Brain microvascular endothelial cell (primary cell): Measurements from ENCODE around the gene PDE4D.
A peak's percentile ranks its signal among the peaks of the same experiment; 100 is the strongest.

ENCODE experiments used
- DNase-seq: peaks from one replicate; pipeline ENCODE4 v3.0.0-alpha.2; 2020
- H3K27ac ChIP-seq: fragments of 250-450 bp; sonication (Bioruptor Pico); 2 replicates; pipeline ENCODE4 v1.5.1; 2020; ENCODE audit warnings: mild to moderate bottlenecking, moderate library complexity
- H3K27me3 ChIP-seq: fragments of 250-450 bp; sonication (Bioruptor Pico); replicated peaks from 2 replicates; pipeline ENCODE4 v1.5.1; 2020; ENCODE audit warnings: mild to moderate bottlenecking
- H3K36me3 ChIP-seq: fragments of 250-450 bp; sonication (Bioruptor Pico); replicated peaks from 2 replicates; pipeline ENCODE4 v1.5.1; 2020; ENCODE audit warnings: mild to moderate bottlenecking
- H3K4me3 ChIP-seq: 2 replicates; pipeline ENCODE4 v1.5.1; 2011; ENCODE audit warnings: low read depth, mild to moderate bottlenecking, control low read depth, low read length, moderate library complexity
- CTCF ChIP-seq: IDR thresholded peaks from 2 replicates; pipeline ENCODE4 v1.5.1; 2011; ENCODE audit warnings: low read depth, mild to moderate bottlenecking, moderate library complexity, low read length, control low read depth, inconsistent platforms; ENCODE audit errors: missing control alignments
- in situ Hi-C: cut with HindIII; loops from 2 replicates; pipeline ENCODE4 v1.10.0; 2017; ENCODE audit warnings: low sequenced_read_pairs, low pct_ligation_motif_present

The PDE4D gene

GRCh38 chr5:59051951-59052350, 841.6 kb downstream of the PDE4D start:
- Histone ChIP-seq H3K4me3 (no peak overlapping the region), H3K27me3 (no peaks in the 10 kb centered on the region), H3K27ac (no peak overlapping the region), H3K36me3 (no peaks in the 10 kb centered on the region)
- DNase-seq, result no peak
- TF ChIP-seq CTCF, result no peak
- in situ Hi-C loops, result no loop called here

- TF ChIP-seq CTCF, result no peak
- in situ Hi-C loops, result no loop called here
- no peak overlapping the region for H3K27ac ChIP-seq
- no peak for DNase-seq
- no peak overlapping the region for H3K4me3 ChIP-seq
- no peaks in the 10 kb centered on the region for H3K27me3 ChIP-seq
- H3K36me3 ChIP-seq, result no peaks in the 10 kb centered on the region
Measured at GRCh38 chr5:59049095-59049494, 844.4 kb downstream of the PDE4D start.

GRCh38 chr5:59042201-59043055, 851.1 kb downstream of the PDE4D start:
- Histone ChIP-seq H3K27me3 (no peaks in the 10 kb centered on the region), H3K4me3 (no peak overlapping the region), H3K36me3 (no peaks in the 10 kb centered on the region), H3K27ac (no peak overlapping the region)
- TF ChIP-seq CTCF, result no peak
- DNase-seq, result peak; percentile 44
- in situ Hi-C loops, result no loop called here

GRCh38 chr5:59041355-59041754, 852.2 kb downstream of the PDE4D start:
- no peaks in the 10 kb centered on the region for H3K36me3 ChIP-seq
- no peak for TF ChIP-seq CTCF
- H3K27me3 ChIP-seq, result no peaks in the 10 kb centered on the region
- H3K4me3 ChIP-seq, result no peak overlapping the region
- in situ Hi-C loops, result no loop called here
- no peak for DNase-seq
- H3K27ac ChIP-seq, result no peak overlapping the region

- no peak for DNase-seq
- no peaks in the 10 kb centered on the region for H3K27me3 ChIP-seq
- H3K27ac ChIP-seq, result no peak overlapping the region
- no peak overlapping the region for H3K4me3 ChIP-seq
- TF ChIP-seq CTCF, result no peak
- no peaks in the 10 kb centered on the region for H3K36me3 ChIP-seq
- in situ Hi-C loops, result no loop called here
Measured at GRCh38 chr5:59040804-59041201, 852.7 kb downstream of the PDE4D start.
